Astrocyte of the cerebellum (primary cell): ENCODE results near the gene HAUS7.

Source experiments
- DNase-seq: peaks from one replicate; pipeline ENCODE4 v3.0.0-alpha.2; 2011; ENCODE audit warnings: low read depth
- H3K4me3 ChIP-seq: 2 replicates; pipeline ENCODE4 v1.5.1; 2011; ENCODE audit warnings: mild to moderate bottlenecking, low read depth, low read length, moderate library complexity
- in situ Hi-C: cut with HindIII; loops from 2 replicates; pipeline ENCODE4 v1.10.0; 2017; ENCODE audit warnings: low sequenced_read_pairs
- TF ChIP-seq, protein P1 (sequence below): IDR thresholded peaks from 2 replicates; pipeline ENCODE4 v1.5.1; 2012; ENCODE audit warnings: low read length, low read depth, moderate library complexity, mild to moderate bottlenecking; ENCODE audit errors: missing control alignments

Gene HAUS7

DNA sequence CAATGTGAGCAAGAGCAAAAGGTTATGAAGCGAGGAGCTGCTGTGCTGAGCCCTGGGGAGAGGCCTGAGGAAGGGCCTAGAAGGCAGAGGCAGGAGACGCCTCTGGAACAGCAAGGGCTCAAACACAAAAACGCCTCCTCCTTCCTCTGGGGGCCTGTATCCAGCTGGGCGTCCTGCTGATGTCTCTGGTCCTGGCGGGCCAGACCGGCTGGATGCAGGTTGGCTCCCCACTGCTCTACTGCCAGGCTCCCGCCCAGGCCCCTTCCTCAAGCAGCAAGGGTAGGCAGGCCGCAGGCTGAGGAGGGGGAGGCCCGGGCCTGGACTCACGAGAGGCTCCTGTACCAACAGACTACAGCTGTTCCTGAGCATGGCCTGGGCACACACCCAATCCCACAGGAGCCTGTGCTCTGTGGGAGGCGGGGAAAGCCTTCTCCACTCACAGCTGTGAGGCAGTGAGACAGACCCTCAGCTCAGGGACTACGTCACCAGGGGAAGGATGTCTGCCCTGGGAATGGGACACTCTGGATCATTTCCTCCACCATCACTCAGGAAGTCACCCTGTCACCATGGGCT, 2.3 kb downstream of the HAUS7 start:
- DNase-seq = no peak
- TF ChIP-seq, protein P1, sequence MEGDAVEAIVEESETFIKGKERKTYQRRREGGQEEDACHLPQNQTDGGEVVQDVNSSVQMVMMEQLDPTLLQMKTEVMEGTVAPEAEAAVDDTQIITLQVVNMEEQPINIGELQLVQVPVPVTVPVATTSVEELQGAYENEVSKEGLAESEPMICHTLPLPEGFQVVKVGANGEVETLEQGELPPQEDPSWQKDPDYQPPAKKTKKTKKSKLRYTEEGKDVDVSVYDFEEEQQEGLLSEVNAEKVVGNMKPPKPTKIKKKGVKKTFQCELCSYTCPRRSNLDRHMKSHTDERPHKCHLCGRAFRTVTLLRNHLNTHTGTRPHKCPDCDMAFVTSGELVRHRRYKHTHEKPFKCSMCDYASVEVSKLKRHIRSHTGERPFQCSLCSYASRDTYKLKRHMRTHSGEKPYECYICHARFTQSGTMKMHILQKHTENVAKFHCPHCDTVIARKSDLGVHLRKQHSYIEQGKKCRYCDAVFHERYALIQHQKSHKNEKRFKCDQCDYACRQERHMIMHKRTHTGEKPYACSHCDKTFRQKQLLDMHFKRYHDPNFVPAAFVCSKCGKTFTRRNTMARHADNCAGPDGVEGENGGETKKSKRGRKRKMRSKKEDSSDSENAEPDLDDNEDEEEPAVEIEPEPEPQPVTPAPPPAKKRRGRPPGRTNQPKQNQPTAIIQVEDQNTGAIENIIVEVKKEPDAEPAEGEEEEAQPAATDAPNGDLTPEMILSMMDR = no peak
- in situ Hi-C loops = no loop called here
- H3K4me3 ChIP-seq = no peak overlapping the region

DNA sequence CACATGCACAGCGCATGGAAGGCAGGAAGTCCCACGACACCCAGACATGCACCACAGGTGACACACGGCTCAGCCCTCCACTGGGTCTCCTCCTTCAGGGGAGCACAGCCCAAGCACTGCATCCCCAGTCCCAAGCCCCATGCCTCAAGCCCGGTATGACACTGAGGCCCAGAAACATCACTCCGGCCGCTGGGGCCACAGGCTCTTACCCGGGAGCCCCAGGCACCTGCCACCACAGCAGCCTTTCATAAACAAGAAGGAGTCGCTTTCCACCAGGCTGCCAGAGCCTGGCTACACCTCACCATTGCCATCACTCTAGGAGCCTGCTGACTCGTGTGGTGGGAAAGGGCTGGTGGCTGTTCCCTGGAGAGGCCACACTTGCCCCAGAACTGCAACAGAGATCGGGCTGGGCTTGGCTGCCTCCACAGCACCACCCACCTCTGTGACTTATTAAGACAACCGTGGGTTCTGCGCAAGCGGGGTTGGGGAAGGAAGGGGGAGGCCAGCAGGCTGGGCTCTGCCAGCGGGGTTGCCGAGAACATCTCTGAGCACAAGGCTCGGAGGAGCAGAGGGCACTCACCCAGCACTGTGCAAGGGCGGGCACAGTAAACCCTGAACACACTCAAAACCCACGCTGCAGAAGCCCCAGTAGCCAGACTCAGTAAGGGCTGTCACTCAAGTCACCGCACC, 4.5 kb downstream of the HAUS7 start:
- TF ChIP-seq, protein P1 = no peak
- in situ Hi-C loops = no loop called here
- no peak overlapping the region for H3K4me3 ChIP-seq
- no peak for DNase-seq

DNA sequence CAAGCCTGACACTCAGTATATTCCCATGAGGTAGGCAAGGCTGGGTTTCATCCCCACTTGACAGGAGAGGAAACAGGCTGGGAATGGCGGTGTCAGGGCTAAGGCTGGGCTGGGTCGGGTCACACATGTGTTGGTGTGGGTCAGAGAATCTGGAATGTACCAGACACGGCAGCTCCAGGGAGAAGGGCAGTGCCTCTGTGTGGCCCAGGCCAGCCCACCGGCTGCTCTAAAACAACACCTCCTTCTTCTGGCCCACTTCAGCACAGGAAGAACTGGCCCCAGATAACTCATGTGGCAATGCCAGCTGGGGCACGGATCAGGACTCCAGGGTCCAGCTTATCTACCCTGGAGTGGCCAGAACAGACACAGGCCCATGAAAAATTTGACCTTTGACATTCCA, 6.3 kb downstream of the HAUS7 start:
- in situ Hi-C loops = no loop called here
- H3K4me3 ChIP-seq = no peak overlapping the region

DNA sequence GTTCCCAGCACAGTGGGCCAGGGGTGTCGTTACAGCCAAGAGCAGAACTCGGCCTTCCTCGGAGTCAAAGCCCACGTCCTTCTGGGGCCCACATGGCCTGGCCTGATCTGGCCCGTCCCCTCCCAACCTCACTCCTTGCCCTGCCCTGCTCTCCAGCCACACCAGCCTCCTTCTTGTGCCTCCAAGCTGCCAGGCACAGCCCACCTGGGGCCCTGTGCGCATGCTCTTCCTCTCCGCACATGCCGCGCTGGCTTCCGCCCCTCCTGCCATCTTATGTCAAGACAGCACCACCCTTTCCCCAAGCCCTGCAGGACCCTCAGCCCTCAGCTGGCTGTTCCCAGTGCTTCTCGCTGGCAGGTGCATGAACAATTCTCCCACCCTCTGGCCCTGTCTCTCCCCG, 6.8 kb downstream of the HAUS7 start:
- TF ChIP-seq, protein P1 = no peak
- in situ Hi-C loops = no loop called here

More for the DNA sequence above, 6.3 kb downstream of the HAUS7 start:
- TF ChIP-seq, protein P1 = no peak
- no peak for DNase-seq

DNA sequence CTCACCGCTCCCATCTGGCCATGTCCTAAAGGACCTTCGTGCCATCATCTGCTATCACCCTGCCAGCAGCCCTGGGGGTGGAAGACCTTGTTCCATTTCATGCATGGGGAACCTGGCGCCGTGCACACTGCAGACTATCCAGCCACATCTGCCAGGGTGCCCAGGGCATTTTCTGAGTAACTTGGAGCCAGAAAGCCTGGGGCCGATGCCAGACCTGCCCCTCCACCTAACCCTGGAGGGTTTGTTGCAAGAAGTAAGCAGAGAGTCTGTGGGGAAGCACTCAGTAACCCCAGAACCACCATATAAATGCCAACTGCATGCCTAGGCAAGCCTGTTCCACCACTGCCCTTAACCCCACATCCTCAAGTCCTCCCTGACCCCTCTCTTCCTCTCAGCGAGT, 7.3 kb downstream of the HAUS7 start:
- in situ Hi-C loops = no loop called here
- DNase-seq = no peak
- no peak overlapping the region for H3K4me3 ChIP-seq
- TF ChIP-seq, protein P1 = no peak

More for the DNA sequence above, 6.8 kb downstream of the HAUS7 start:
- no peak overlapping the region for H3K4me3 ChIP-seq
- no peak for DNase-seq

DNA sequence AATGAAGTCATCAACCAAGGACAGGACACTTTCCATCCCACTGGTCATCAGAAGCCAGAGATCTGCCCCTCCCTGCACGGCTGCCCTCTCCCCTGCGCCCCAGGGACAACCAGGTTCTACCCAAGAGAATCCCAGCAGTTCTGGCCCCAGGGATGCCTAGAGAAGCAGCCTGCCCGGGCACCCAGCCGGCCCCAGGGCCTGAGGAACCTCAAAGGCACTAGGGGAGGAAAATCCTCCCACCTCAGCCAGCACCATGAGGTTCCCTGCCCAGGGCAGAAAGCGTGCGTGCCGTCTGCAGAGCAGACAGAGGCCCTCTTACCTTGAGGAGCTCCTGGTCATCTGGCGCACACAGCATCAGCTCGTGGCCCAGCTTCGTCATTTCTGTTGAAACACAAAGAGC, 8.1 kb downstream of the HAUS7 start:
- in situ Hi-C loops = no loop called here
- H3K4me3 ChIP-seq = no peak overlapping the region
- no peak for DNase-seq
- TF ChIP-seq, protein P1 = no peak
